GM23338 (cell line): ENCODE measurements around the gene RNGTT. TPM values are rescaled to one million over a fixed set of nuclear protein-coding genes. Genes with fewer than 3 reads are reported as not detected.
"Not testable (repeated sequence)": the region's sequence is repeated elsewhere in the genome, so short reads cannot be mapped to it uniquely, and the experiment has no call there.

Source experiments
- ATAC-seq: fragments of 200-7000 bp; cut with Tn5 transposase; 3 replicates; pipeline ENCODE4 v1.9.1; 2020
- DNase-seq: peaks from one replicate; pipeline ENCODE4 v3.0.0-alpha.2; 2015; ENCODE audit warnings: low spot score
- H2AFZ ChIP-seq: fragments of 200-600 bp; sonication (generic); 2 replicates; pipeline ENCODE4 v1.8.0; 2016; ENCODE audit warnings: antibody characterized with exemption, mild to moderate bottlenecking, moderate library complexity
- H3F3A ChIP-seq: fragments of 200-600 bp; sonication (generic); replicated peaks from 2 replicates; pipeline ENCODE4 v1.8.0; 2017; ENCODE audit warnings: antibody characterized with exemption, mixed run types, low read depth
- H3K27ac ChIP-seq: fragments of 200-600 bp; sonication (generic); 2 replicates; pipeline ENCODE4 v1.6.1; 2016; ENCODE audit warnings: low read depth
- H3K27me3 ChIP-seq: fragments of 200-600 bp; sonication (generic); 2 replicates; pipeline ENCODE4 v1.8.0; 2016; ENCODE audit warnings: mild to moderate bottlenecking, mixed run types, moderate library complexity; ENCODE audit not compliant: insufficient read depth
- H3K36me3 ChIP-seq: fragments of 200-600 bp; sonication (generic); 2 replicates; pipeline ENCODE4 v1.8.0; 2016; ENCODE audit warnings: mild to moderate bottlenecking; ENCODE audit not compliant: insufficient read depth
- H3K4me1 ChIP-seq: fragments of 200-600 bp; sonication (generic); 2 replicates; pipeline ENCODE4 v1.8.0; 2016; ENCODE audit warnings: mild to moderate bottlenecking, moderate library complexity; ENCODE audit not compliant: insufficient read depth
- H3K4me2 ChIP-seq: fragments of 200-600 bp; sonication (generic); 2 replicates; pipeline ENCODE4 v1.7.1; 2017; ENCODE audit warnings: mixed run types
- H3K4me3 ChIP-seq: fragments of 200-600 bp; sonication (generic); 2 replicates; pipeline ENCODE4 v1.6.1; 2016; ENCODE audit warnings: mixed run types
- H3K79me2 ChIP-seq: fragments of 200-600 bp; sonication (generic); replicated peaks from 2 replicates; pipeline ENCODE4 v1.8.0; 2017; ENCODE audit warnings: mild to moderate bottlenecking; ENCODE audit not compliant: insufficient read depth
- H3K9me2 ChIP-seq: fragments of 200-600 bp; sonication (generic); 2 replicates; pipeline ENCODE4 v1.8.0; 2017; ENCODE audit not compliant: insufficient read depth
- H4K20me1 ChIP-seq: fragments of 200-600 bp; sonication (generic); replicated peaks from 2 replicates; pipeline ENCODE4 v1.8.0; 2017; ENCODE audit warnings: mild to moderate bottlenecking; ENCODE audit not compliant: insufficient read depth
- H3K27ac Mint-ChIP-seq: 2 replicates; pipeline ENCODE4 v1.8.0; 2020; ENCODE audit warnings: inconsistent platforms, mild to moderate bottlenecking, moderate library complexity, mixed read lengths
- H3K27me3 Mint-ChIP-seq: 3 replicates; pipeline ENCODE4 v1.8.0; 2022; ENCODE audit warnings: low read depth, mild to moderate bottlenecking, moderate library complexity, mixed read lengths, inconsistent platforms; ENCODE audit not compliant: insufficient read depth, poor library complexity
- H3K36me3 Mint-ChIP-seq: 3 replicates; pipeline ENCODE4 v1.8.0; 2021; ENCODE audit warnings: low read depth, mild to moderate bottlenecking, inconsistent platforms, moderate library complexity, mixed read lengths
- H3K4me1 Mint-ChIP-seq: 3 replicates; pipeline ENCODE4 v1.8.0; 2020; ENCODE audit warnings: mild to moderate bottlenecking, inconsistent platforms, mixed read lengths
- H3K4me3 Mint-ChIP-seq: 3 replicates; pipeline ENCODE4 v1.8.0; 2021; ENCODE audit warnings: moderate library complexity, mild to moderate bottlenecking, inconsistent platforms, mixed read lengths
- H3K9me3 Mint-ChIP-seq: 3 replicates; pipeline ENCODE4 v1.8.0; 2020; ENCODE audit warnings: moderate library complexity, mild to moderate bottlenecking, inconsistent platforms, mixed read lengths
- CREB1 ChIP-seq: fragments of 250-450 bp; sonication (Bioruptor Pico); IDR thresholded peaks from 2 replicates; pipeline ENCODE4 v1.5.0; 2020; ENCODE audit warnings: low read depth, mild to moderate bottlenecking, moderate library complexity
- EZH2phosphoT487 ChIP-seq: fragments of 200-600 bp; sonication (generic); IDR thresholded peaks from one replicate; pipeline ENCODE4 v1.8.1; 2018; ENCODE audit warnings: antibody characterized with exemption; ENCODE audit not compliant: unreplicated experiment
- JUNB ChIP-seq: IDR thresholded peaks from one replicate; pipeline ENCODE4 v1.6.1; 2016; ENCODE audit warnings: antibody characterized with exemption; ENCODE audit not compliant: unreplicated experiment
- POLR2AphosphoS5 ChIP-seq: IDR thresholded peaks from 2 replicates; pipeline ENCODE4 v1.6.1; 2016; ENCODE audit warnings: antibody characterized with exemption, low read depth
- REST ChIP-seq: IDR thresholded peaks from one replicate; pipeline ENCODE4 v1.6.1; 2018; ENCODE audit warnings: antibody characterized with exemption; ENCODE audit not compliant: unreplicated experiment
- ZNF114 ChIP-seq: fragments of 250-450 bp; sonication (Bioruptor Pico); IDR thresholded peaks from 2 replicates; pipeline ENCODE4 v1.5.0; 2020; ENCODE audit warnings: mild to moderate bottlenecking, moderate library complexity
- ZNF331 ChIP-seq: fragments of 250-450 bp; sonication (Bioruptor Pico); IDR thresholded peaks from 2 replicates; pipeline ENCODE4 v1.5.0; 2020; ENCODE audit warnings: low read depth, mild to moderate bottlenecking, moderate library complexity
- ZNF462 ChIP-seq: fragments of 250-450 bp; sonication (Bioruptor Pico); IDR thresholded peaks from 2 replicates; pipeline ENCODE4 v1.5.0; 2020; ENCODE audit warnings: mild to moderate bottlenecking, moderate library complexity
- polyA plus RNA-seq: library from polyadenylated mRNA; unstranded; fragments of >200 nt; fragmentation: Nextera tagmentation; extraction: Ambion mirVana; gene quantifications from 2 replicates; pipeline ENCODE4 v1.2.1, GENCODE V29; 2016
- total RNA-seq: library from RNA; depleted of rRNA; stranded (reverse); fragments of >200 nt; shearing (Covaris generic); gene quantifications from 2 replicates; pipeline ENCODE4 v1.2.3, GENCODE V29; 2014
- TF ChIP-seq, protein P1 (sequence below): IDR thresholded peaks from 2 replicates; pipeline ENCODE4 v1.6.1; 2016; ENCODE audit warnings: antibody characterized with exemption

The RNGTT gene
- total and polyA plus RNA-seq, 2 experiments from 2014 or later, result 11.2 to 29.2 TPM

DNA sequence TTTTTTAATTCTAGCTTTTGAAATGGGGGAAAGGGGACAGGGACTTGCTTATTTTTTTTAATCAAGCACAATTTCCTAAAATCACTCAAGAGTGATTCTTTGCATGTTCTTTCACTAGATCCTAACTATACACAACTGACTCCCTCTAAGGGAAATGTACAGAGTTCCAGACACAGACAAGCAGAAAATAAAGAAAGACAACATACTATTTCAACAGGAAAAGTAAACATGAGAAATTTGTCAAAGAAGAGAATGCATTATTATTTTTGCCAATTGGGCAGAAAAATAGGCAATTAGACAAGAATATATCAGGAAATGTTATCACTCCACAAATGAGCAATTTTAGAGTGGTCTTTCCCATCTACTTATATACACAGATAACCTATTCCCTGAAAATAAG is 128.2 kb downstream of the RNGTT start:
- Mint-ChIP-seq H3K36me3 (peaks cover 52% of the 10 kb centered on the region), H3K27ac (no peak overlapping the region), H3K27me3 (peaks cover 5% of the 10 kb centered on the region), H3K9me3 (peaks cover 42% of the 10 kb centered on the region), H3K4me3 (no peak overlapping the region), H3K4me1 (no peaks in the 10 kb centered on the region)
- Histone ChIP-seq H3K27me3 (no peaks in the 10 kb centered on the region), H2AFZ (no peak overlapping the region), H3K79me2 (peaks cover 25% of the 10 kb centered on the region), H3K4me1 (no peaks in the 10 kb centered on the region), H3K4me2 (no peak overlapping the region), H3K27ac (no peak overlapping the region), H3K36me3 (peaks cover 3% of the 10 kb centered on the region), H4K20me1 (no peaks in the 10 kb centered on the region), H3F3A (no peaks in the 10 kb centered on the region), H3K9me2 (no peaks in the 10 kb centered on the region), H3K4me3 (no peak overlapping the region)
- ATAC-seq (no peak), DNase-seq (no peak)
- TF ChIP-seq, protein P1, sequence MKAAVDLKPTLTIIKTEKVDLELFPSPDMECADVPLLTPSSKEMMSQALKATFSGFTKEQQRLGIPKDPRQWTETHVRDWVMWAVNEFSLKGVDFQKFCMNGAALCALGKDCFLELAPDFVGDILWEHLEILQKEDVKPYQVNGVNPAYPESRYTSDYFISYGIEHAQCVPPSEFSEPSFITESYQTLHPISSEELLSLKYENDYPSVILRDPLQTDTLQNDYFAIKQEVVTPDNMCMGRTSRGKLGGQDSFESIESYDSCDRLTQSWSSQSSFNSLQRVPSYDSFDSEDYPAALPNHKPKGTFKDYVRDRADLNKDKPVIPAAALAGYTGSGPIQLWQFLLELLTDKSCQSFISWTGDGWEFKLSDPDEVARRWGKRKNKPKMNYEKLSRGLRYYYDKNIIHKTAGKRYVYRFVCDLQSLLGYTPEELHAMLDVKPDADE, result no peak
- TF ChIP-seq ZNF114 (CRISPR knock-in tag) (no peak), POLR2AphosphoS5 (no peak), CREB1 (no peak), JUNB (no peak), ZNF331 (CRISPR knock-in tag) (no peak), REST (no peak), ZNF462 (CRISPR knock-in tag) (no peak), EZH2phosphoT487 (no peak)

DNA sequence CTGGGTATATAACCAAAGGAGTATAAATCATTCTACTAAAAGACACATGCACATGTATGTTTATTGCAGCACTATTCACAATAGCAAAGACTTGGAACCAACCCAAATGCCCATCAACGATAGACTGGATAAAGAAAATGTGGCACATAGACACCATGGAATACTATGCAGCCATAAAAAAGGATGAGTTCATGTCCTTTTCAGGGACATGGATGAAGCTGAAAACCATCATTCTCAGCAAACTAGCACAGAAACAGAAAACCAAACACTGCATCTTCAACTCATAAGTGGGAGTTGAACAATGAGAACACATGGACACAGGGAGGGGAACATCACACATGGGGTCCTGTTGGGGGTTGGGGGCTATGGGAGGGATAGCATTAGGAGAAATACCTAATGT is 130.3 kb downstream of the RNGTT start:
- Mint-ChIP-seq H3K36me3 (peaks cover 73% of the 10 kb centered on the region), H3K9me3 (peaks cover 55% of the 10 kb centered on the region)
- H3K27me3 ChIP-seq, DNase-seq, H3K4me3 Mint-ChIP-seq, H3F3A ChIP-seq, H3K4me1 Mint-ChIP-seq, H3K4me2 ChIP-seq, H3K9me2 ChIP-seq, H3K4me1 ChIP-seq, H2AFZ ChIP-seq, H3K27ac Mint-ChIP-seq, H3K36me3 ChIP-seq, H3K27ac ChIP-seq, H3K4me3 ChIP-seq, H4K20me1 ChIP-seq, ATAC-seq, H3K27me3 Mint-ChIP-seq: not testable (repeated sequence)
- H3K79me2 ChIP-seq, result peaks cover 35% of the 10 kb centered on the region
